Trophoblast cell (in vitro differentiated cells and primary cell): ENCODE data around the gene THRB.

Experiments used
- DNase-seq, 2 donors: peaks; one replicate each; pipeline ENCODE4 v3.0.0-alpha.2; 2016
- H2AFZ ChIP-seq: 2 replicates; pipeline ENCODE4 v1.6.1; 2013; ENCODE audit warnings: low read length, moderate library complexity, mild to moderate bottlenecking; ENCODE audit not compliant: insufficient read depth, poor library complexity
- H2AK5ac ChIP-seq: 2 replicates; pipeline ENCODE4 v1.6.1; 2013; ENCODE audit warnings: mild to moderate bottlenecking, low read length
- H2BK120ac ChIP-seq: 2 replicates; pipeline ENCODE4 v1.6.1; 2013; ENCODE audit warnings: low read length, mild to moderate bottlenecking, moderate library complexity; ENCODE audit not compliant: insufficient read depth, poor library complexity
- H2BK12ac ChIP-seq: 2 replicates; pipeline ENCODE4 v1.6.1; 2013; ENCODE audit warnings: mild to moderate bottlenecking, low read length, moderate library complexity
- H2BK5ac ChIP-seq: 2 replicates; pipeline ENCODE4 v1.6.1; 2013; ENCODE audit warnings: low read length, low read depth, moderate library complexity, mild to moderate bottlenecking; ENCODE audit not compliant: poor library complexity
- H3K14ac ChIP-seq: 2 replicates; pipeline ENCODE4 v1.6.1; 2013; ENCODE audit warnings: mild to moderate bottlenecking, low read length
- H3K18ac ChIP-seq: 2 replicates; pipeline ENCODE4 v1.6.1; 2013; ENCODE audit warnings: mild to moderate bottlenecking, low read length
- H3K23ac ChIP-seq: 2 replicates; pipeline ENCODE4 v1.6.1; 2013; ENCODE audit warnings: low read length
- H3K27ac ChIP-seq: 2 replicates; pipeline ENCODE4 v1.5.1; 2013; ENCODE audit warnings: low read depth, mild to moderate bottlenecking, inconsistent platforms, low read length, moderate library complexity
- H3K27me3 ChIP-seq: 2 replicates; pipeline ENCODE4 v1.6.1; 2013; ENCODE audit warnings: inconsistent platforms, mild to moderate bottlenecking, low read length, moderate library complexity; ENCODE audit not compliant: insufficient read depth
- H3K36me3 ChIP-seq, 2 experiments: 1 replicate in 1 of 2; 2 replicates in 1 of 2; pipeline ENCODE4 v1.6.1; 2013; ENCODE audit warnings: low read length in 2 of 2, mild to moderate bottlenecking in 2 of 2, moderate library complexity in 1 of 2; ENCODE audit not compliant: insufficient read depth in 2 of 2, control insufficient read depth in 1 of 2
- H3K4ac ChIP-seq: 2 replicates; pipeline ENCODE4 v1.6.1; 2013; ENCODE audit warnings: low read depth, mild to moderate bottlenecking, low read length, moderate library complexity
- H3K4me1 ChIP-seq, 2 experiments: 1 replicate in 1 of 2; 2 replicates in 1 of 2; pipeline ENCODE4 v1.6.1; 2013; ENCODE audit warnings: low read length in 2 of 2, mild to moderate bottlenecking in 2 of 2, moderate library complexity in 1 of 2; ENCODE audit not compliant: insufficient read depth in 2 of 2, control insufficient read depth in 1 of 2
- H3K4me2 ChIP-seq: 2 replicates; pipeline ENCODE4 v1.6.1; 2013; ENCODE audit warnings: inconsistent platforms, mild to moderate bottlenecking, low read length, moderate library complexity
- H3K4me3 ChIP-seq: 2 replicates; pipeline ENCODE4 v1.5.1; 2013; ENCODE audit warnings: mild to moderate bottlenecking, low read depth, low read length, inconsistent platforms
- H3K79me1 ChIP-seq: one replicate; pipeline ENCODE4 v1.6.1; 2013; ENCODE audit warnings: low read length
- H3K79me2 ChIP-seq: 2 replicates; pipeline ENCODE4 v1.6.1; 2013; ENCODE audit warnings: low read length, mild to moderate bottlenecking; ENCODE audit not compliant: control insufficient read depth, insufficient read depth, poor library complexity
- H3K9ac ChIP-seq: 2 replicates; pipeline ENCODE4 v1.6.1; 2013; ENCODE audit warnings: mild to moderate bottlenecking, low read length
- H3K9me3 ChIP-seq: 2 replicates; pipeline ENCODE4 v1.6.1; 2013; ENCODE audit warnings: low read depth, mild to moderate bottlenecking, control low read depth, inconsistent platforms, low read length; ENCODE audit not compliant: insufficient read depth
- H4K12ac ChIP-seq: 2 replicates; pipeline ENCODE4 v1.6.1; 2013; ENCODE audit warnings: low read depth, mild to moderate bottlenecking, low read length, moderate library complexity
- H4K8ac ChIP-seq: 2 replicates; pipeline ENCODE4 v1.6.1; 2013; ENCODE audit warnings: low read depth, mild to moderate bottlenecking, low read length, moderate library complexity
- H4K91ac ChIP-seq: one replicate; pipeline ENCODE4 v1.6.1; 2013; ENCODE audit warnings: low read depth, mild to moderate bottlenecking, low read length, moderate library complexity
- WGBS: extraction: QIAGEN DNeasy Blood & Tissue Kit; methylation state at CpG from one replicate; pipeline ENCODE4 v1.1.7; 2013; ENCODE audit warnings: missing lambda C conversion rate; ENCODE audit not compliant: insufficient read length, insufficient coverage; ENCODE audit errors: extremely low coverage; 5-methylcytosine and 5-hydroxymethylcytosine counted together

Gene THRB

GRCh38 chr3:24385012-24385615, 109.5 kb downstream of the THRB start:
- H3K27ac ChIP-seq: no peak overlapping the region
- H2AFZ ChIP-seq: no peak overlapping the region
- H2BK12ac ChIP-seq: no peak overlapping the region
- H3K18ac ChIP-seq: peak overlapping the region; percentile 74
- no peaks in the 10 kb centered on the region for H3K27me3 ChIP-seq
- H2AK5ac ChIP-seq: peak overlapping the region; percentile 61
- no peak overlapping the region for H3K4me3 ChIP-seq
- H3K23ac ChIP-seq: no peak overlapping the region
- H3K36me3 ChIP-seq: no peaks in the 10 kb centered on the region
- no peak overlapping the region for H2BK5ac ChIP-seq
- no peak overlapping the region for H4K91ac ChIP-seq
- H3K9me3 ChIP-seq: no peaks in the 10 kb centered on the region
- H4K8ac ChIP-seq: no peak overlapping the region
- no peak overlapping the region for H3K4me2 ChIP-seq
- no peak overlapping the region for H2BK120ac ChIP-seq
- WGBS: no CpG with 5 or more reads among the region's 2 CpGs
- no peak overlapping the region for H3K14ac ChIP-seq
- no peak overlapping the region for H3K9ac ChIP-seq
- no peak overlapping the region for H4K12ac ChIP-seq
- peaks cover 14 to 23% of the 10 kb centered on the region in 2 experiments for H3K4me1 ChIP-seq
- no peak for DNase-seq
- H3K4ac ChIP-seq: no peak overlapping the region
- H3K79me1 ChIP-seq: peaks cover 15% of the 10 kb centered on the region
- peaks cover 2% of the 10 kb centered on the region for H3K79me2 ChIP-seq

- Histone ChIP-seq H3K4ac (no peak overlapping the region), H3K27ac (no peak overlapping the region), H3K4me3 (no peak overlapping the region), H3K4me2 (no peak overlapping the region), H4K12ac (no peak overlapping the region), H4K91ac (no peak overlapping the region), H3K4me1 (peaks cover 2 to 3% of the 10 kb centered on the region in 2 experiments), H3K14ac (no peak overlapping the region), H3K79me2 (no peaks in the 10 kb centered on the region), H3K9ac (no peak overlapping the region), H2BK5ac (no peak overlapping the region), H2AFZ (no peak overlapping the region), H4K8ac (no peak overlapping the region), H2AK5ac (no peak overlapping the region), H2BK120ac (no peak overlapping the region), H3K36me3 (no peaks in the 10 kb centered on the region), H3K79me1 (peaks cover 6% of the 10 kb centered on the region), H3K23ac (no peak overlapping the region), H3K9me3 (no peaks in the 10 kb centered on the region), H2BK12ac (no peak overlapping the region), H3K27me3 (no peaks in the 10 kb centered on the region), H3K18ac (no peak overlapping the region)
- no peak for DNase-seq
- no CpG with 5 or more reads among the region's 2 CpGs for WGBS
These were observed 112.0 kb downstream of the THRB start for GRCh38 chr3:24382647-24383046.

GRCh38 chr3:24379936-24380335, 114.7 kb downstream of the THRB start:
- no peak overlapping the region for H2AFZ ChIP-seq
- peaks cover 4% of the 10 kb centered on the region for H3K79me1 ChIP-seq
- H3K4ac ChIP-seq: no peak overlapping the region
- peaks cover 5% of the 10 kb centered on the region in 2 experiments for H3K4me1 ChIP-seq
- no peak overlapping the region for H3K18ac ChIP-seq
- H3K14ac ChIP-seq: no peak overlapping the region
- H3K9ac ChIP-seq: no peak overlapping the region
- no peak overlapping the region for H3K4me3 ChIP-seq
- no peak overlapping the region for H3K23ac ChIP-seq
- no peak overlapping the region for H4K91ac ChIP-seq
- H4K8ac ChIP-seq: no peak overlapping the region
- H4K12ac ChIP-seq: no peak overlapping the region
- H2AK5ac ChIP-seq: no peak overlapping the region
- H3K36me3 ChIP-seq: no peaks in the 10 kb centered on the region
- DNase-seq: no peak
- H3K4me2 ChIP-seq: no peak overlapping the region
- H3K27ac ChIP-seq: no peak overlapping the region
- no peak overlapping the region for H2BK120ac ChIP-seq
- no peak overlapping the region for H2BK12ac ChIP-seq
- peaks cover 3% of the 10 kb centered on the region for H3K79me2 ChIP-seq
- H2BK5ac ChIP-seq: no peak overlapping the region
- H3K9me3 ChIP-seq: no peaks in the 10 kb centered on the region
- no peaks in the 10 kb centered on the region for H3K27me3 ChIP-seq

GRCh38 chr3:24378313-24378712, 116.3 kb downstream of the THRB start:
- Histone ChIP-seq H3K36me3 (no peaks in the 10 kb centered on the region), H3K4me1 (peaks cover 5% of the 10 kb centered on the region in 2 experiments), H2AFZ (no peak overlapping the region), H4K8ac (no peak overlapping the region), H4K12ac (no peak overlapping the region), H3K27ac (no peak overlapping the region), H2BK5ac (no peak overlapping the region), H3K9me3 (no peaks in the 10 kb centered on the region), H3K4me3 (no peak overlapping the region), H4K91ac (no peak overlapping the region), H2BK12ac (no peak overlapping the region), H3K9ac (no peak overlapping the region), H2AK5ac (no peak overlapping the region), H3K4me2 (no peak overlapping the region), H3K4ac (no peak overlapping the region), H3K23ac (no peak overlapping the region), H3K79me2 (peaks cover 3% of the 10 kb centered on the region), H3K79me1 (peaks cover 4% of the 10 kb centered on the region), H3K27me3 (no peaks in the 10 kb centered on the region), H3K14ac (no peak overlapping the region), H2BK120ac (no peak overlapping the region), H3K18ac (no peak overlapping the region)
- WGBS: no CpG with 5 or more reads among the region's 3 CpGs
- no peak for DNase-seq
